GM13977 (cell line): ENCODE measurements around the gene COX17.

ENCODE experiments used
- DNase-seq: peaks from one replicate; pipeline ENCODE4 v3.0.0; 2012; ENCODE audit warnings: low spot score
- in situ Hi-C: fragments of 300-500 bp; cut with MboI; formaldehyde crosslinking; loops from one replicate; pipeline ENCODE4 v1.12.0; 2022; ENCODE audit warnings: low sequenced_read_pairs, low pct_unique_long_range_greater_than_20kb, mixed read lengths, inconsistent platforms; ENCODE audit not compliant: unreplicated experiment
- TF ChIP-seq, protein P1 (sequence below): IDR thresholded peaks from 2 replicates; pipeline ENCODE4 v1.5.1; 2012; ENCODE audit warnings: mild to moderate bottlenecking, control low read depth; ENCODE audit not compliant: insufficient read depth; ENCODE audit errors: extremely low read depth, missing control alignments

COX17 gene

DNA sequence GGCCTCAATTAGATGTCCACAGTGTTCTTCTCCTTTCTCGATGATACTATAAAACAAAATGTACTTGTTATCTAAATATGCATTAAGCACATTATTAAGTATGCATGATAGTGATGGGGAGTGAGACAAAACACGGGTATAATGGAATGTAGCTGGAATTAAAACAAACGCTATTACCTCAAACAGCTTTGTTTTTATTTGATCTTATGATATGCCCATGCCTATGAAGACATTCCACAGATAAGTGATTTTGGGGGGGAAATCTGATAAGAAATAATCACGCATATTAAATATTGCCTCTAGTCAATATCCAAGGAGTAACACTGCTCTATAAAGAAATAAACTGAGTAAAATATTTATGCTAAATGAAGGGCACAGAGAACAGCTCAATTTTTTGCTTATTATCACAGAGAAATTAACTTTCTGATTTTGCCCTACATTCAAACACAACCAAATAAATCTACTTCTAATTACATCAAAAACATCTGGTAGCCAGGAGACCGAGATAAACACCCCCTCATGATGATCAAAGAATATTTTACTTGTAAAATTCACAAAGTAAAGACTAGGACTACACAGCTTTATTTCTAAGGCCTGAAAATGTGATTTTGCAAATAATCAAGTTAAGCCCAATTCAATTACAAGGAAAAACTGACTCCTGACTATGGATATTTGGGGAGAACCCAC, 1.9 kb downstream of the COX17 start:
- in situ Hi-C loops = loop anchor here (25.0 kb wide), 1 partner anchor 538 kb away; the partner anchor contains the start of gene TEX55
- TF ChIP-seq, protein P1, sequence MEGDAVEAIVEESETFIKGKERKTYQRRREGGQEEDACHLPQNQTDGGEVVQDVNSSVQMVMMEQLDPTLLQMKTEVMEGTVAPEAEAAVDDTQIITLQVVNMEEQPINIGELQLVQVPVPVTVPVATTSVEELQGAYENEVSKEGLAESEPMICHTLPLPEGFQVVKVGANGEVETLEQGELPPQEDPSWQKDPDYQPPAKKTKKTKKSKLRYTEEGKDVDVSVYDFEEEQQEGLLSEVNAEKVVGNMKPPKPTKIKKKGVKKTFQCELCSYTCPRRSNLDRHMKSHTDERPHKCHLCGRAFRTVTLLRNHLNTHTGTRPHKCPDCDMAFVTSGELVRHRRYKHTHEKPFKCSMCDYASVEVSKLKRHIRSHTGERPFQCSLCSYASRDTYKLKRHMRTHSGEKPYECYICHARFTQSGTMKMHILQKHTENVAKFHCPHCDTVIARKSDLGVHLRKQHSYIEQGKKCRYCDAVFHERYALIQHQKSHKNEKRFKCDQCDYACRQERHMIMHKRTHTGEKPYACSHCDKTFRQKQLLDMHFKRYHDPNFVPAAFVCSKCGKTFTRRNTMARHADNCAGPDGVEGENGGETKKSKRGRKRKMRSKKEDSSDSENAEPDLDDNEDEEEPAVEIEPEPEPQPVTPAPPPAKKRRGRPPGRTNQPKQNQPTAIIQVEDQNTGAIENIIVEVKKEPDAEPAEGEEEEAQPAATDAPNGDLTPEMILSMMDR = no peak

GRCh38 chr3:119673875-119674274, 3.3 kb downstream of the COX17 start:
- DNase-seq = no peak
- in situ Hi-C loops = no loop called here
- TF ChIP-seq, protein P1 = no peak

More for the DNA sequence above, 1.9 kb downstream of the COX17 start:
- DNase-seq = no peak

DNA sequence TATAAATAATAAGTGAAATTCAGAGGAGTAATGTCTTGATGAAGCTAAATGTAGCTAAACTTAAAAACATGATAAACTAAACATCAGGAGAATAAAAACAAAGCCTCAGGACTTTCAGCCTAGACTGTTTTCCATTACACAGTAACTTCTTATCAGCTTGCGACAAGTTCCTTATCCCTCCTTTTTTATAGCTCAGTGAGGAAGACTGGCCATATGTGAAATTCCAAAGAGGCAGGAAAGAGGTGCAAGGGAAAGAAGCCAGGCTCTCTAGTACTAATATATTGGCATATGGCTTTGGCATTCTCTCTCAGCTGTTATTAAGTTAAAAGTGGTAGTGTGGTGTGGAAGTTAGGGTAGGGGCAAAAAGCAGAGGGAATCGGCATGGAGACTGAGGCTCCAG, 4.4 kb downstream of the COX17 start:
- no peak for DNase-seq
- in situ Hi-C loops = no loop called here
- TF ChIP-seq, protein P1 = no peak

GRCh38 chr3:119669906-119670570, 7.2 kb downstream of the COX17 start:
- no peak for DNase-seq
- in situ Hi-C loops = no loop called here
- TF ChIP-seq, protein P1 = no peak

GRCh38 chr3:119665954-119666559, 11.1 kb downstream of the COX17 start:
- TF ChIP-seq, protein P1 = no peak
- no peak for DNase-seq
- in situ Hi-C loops = no loop called here

DNA sequence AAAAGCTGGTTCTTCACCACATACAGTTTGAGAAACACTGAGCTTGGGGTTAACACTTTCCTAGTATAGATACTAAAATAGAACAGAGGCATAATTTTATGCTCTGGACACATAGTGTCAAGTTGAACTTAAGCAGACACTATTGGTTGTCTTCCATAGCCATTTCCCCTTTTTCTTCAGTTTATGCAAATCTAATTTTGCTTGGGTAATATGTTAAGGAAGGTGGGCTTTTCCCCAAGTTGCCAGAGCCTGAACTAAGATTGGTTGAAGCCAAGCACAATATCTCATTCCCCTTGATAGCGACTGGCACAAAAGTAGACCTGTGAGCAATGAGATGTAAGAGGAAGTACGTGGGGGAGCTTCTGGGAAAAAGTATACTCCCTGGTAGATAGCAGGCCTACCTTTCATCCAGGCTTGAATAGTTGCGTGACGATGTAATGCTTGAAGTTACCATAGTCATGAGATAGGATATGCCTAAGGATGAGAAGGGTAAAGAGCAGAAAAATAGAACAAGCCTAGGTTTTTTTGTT, 12.3 kb downstream of the COX17 start:
- in situ Hi-C loops = no loop called here
- TF ChIP-seq, protein P1 = no peak
- DNase-seq = no peak
